Endothelial cell (in vitro differentiated cells): ENCODE measurements around the gene HSPBP1. TPM values are rescaled to one million over a fixed set of nuclear protein-coding genes. Genes with fewer than 3 reads are reported as not detected.

Experiments used
- DNase-seq: peaks from one replicate; pipeline ENCODE4 v3.0.0; 2021; ENCODE audit warnings: low spot score
- H3K27ac Mint-ChIP-seq: one replicate; pipeline ENCODE4 v1.8.0; 2021; ENCODE audit warnings: mixed read lengths, inconsistent platforms; ENCODE audit not compliant: unreplicated experiment
- H3K27me3 Mint-ChIP-seq: one replicate; pipeline ENCODE4 v1.8.0; 2021; ENCODE audit warnings: mild to moderate bottlenecking, moderate library complexity, mixed read lengths, inconsistent platforms; ENCODE audit not compliant: unreplicated experiment
- H3K36me3 Mint-ChIP-seq: one replicate; pipeline ENCODE4 v1.8.0; 2021; ENCODE audit warnings: mild to moderate bottlenecking, low read depth, mixed read lengths, inconsistent platforms; ENCODE audit not compliant: unreplicated experiment
- H3K4me1 Mint-ChIP-seq: one replicate; pipeline ENCODE4 v1.8.0; 2021; ENCODE audit warnings: mild to moderate bottlenecking, mixed read lengths, inconsistent platforms; ENCODE audit not compliant: unreplicated experiment
- H3K4me3 Mint-ChIP-seq: one replicate; pipeline ENCODE4 v1.8.0; 2021; ENCODE audit warnings: mild to moderate bottlenecking, mixed read lengths, inconsistent platforms; ENCODE audit not compliant: unreplicated experiment
- H3K9me3 Mint-ChIP-seq: one replicate; pipeline ENCODE4 v1.8.0; 2021; ENCODE audit warnings: mixed read lengths, inconsistent platforms; ENCODE audit not compliant: unreplicated experiment
- CTCF ChIP-seq: fragments of 200-600 bp; sonication (generic); IDR thresholded peaks from one replicate; pipeline ENCODE4 v1.5.0; 2021; ENCODE audit warnings: antibody characterized with exemption; ENCODE audit not compliant: unreplicated experiment
- total RNA-seq: library from RNA; stranded (reverse); fragmentation: NEBNext Ultra II Directional; extraction: Animal tissue kit (Norgen Biotek cat#: 25700); gene quantifications from one replicate; pipeline ENCODE4 v1.2.1, GENCODE V29; 2021; ENCODE audit not compliant: unreplicated experiment

HSPBP1 gene
- total RNA-seq, 1 donor from 2014 or later: 24.6 TPM

DNA sequence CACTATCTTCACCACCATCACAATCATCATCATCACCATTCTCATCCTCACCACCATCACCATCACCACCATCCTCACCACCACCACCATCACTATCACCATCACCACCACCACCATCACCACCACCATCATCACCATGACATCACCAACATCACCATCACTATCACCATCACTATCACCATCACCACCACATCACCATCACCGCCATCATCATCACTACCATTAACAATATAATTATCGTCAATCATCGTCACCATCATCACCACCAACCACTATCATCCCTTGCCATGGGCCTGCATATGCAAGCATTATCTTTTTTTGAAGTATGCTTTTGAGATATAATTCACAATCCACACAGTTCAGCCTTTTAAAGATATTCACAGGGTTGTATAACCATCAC, 13.5 kb downstream of the HSPBP1 start:
- Mint-ChIP-seq H3K4me1 (peaks cover 2% of the 10 kb centered on the region), H3K27me3 (peaks cover 7% of the 10 kb centered on the region), H3K4me3 (peak overlapping the region; percentile 47), H3K27ac (peak overlapping the region; percentile 53), H3K36me3 (peaks cover 24% of the 10 kb centered on the region), H3K9me3 (peaks cover 4% of the 10 kb centered on the region)
- no peak for DNase-seq
- TF ChIP-seq CTCF: no peak

GRCh38 chr19:55265723-55266386, 14.1 kb downstream of the HSPBP1 start:
- H3K4me1 Mint-ChIP-seq: peaks cover 2% of the 10 kb centered on the region
- no peak for TF ChIP-seq CTCF
- no peak for DNase-seq
- peak overlapping the region; percentile 47 for H3K4me3 Mint-ChIP-seq
- H3K27ac Mint-ChIP-seq: peak overlapping the region; percentile 53
- peaks cover 4% of the 10 kb centered on the region for H3K9me3 Mint-ChIP-seq
- peaks cover 7% of the 10 kb centered on the region for H3K27me3 Mint-ChIP-seq
- H3K36me3 Mint-ChIP-seq: peaks cover 23% of the 10 kb centered on the region

- no peak overlapping the region for H3K4me3 Mint-ChIP-seq
- DNase-seq: no peak
- H3K9me3 Mint-ChIP-seq: peaks cover 4% of the 10 kb centered on the region
- peaks cover 18% of the 10 kb centered on the region for H3K36me3 Mint-ChIP-seq
- peaks cover 9% of the 10 kb centered on the region for H3K27me3 Mint-ChIP-seq
- peaks cover 4% of the 10 kb centered on the region for H3K4me1 Mint-ChIP-seq
- H3K27ac Mint-ChIP-seq: no peak overlapping the region
- TF ChIP-seq CTCF: no peak
Observed at GRCh38 chr19:55265173-55265572, 14.7 kb downstream of the HSPBP1 start.

DNA sequence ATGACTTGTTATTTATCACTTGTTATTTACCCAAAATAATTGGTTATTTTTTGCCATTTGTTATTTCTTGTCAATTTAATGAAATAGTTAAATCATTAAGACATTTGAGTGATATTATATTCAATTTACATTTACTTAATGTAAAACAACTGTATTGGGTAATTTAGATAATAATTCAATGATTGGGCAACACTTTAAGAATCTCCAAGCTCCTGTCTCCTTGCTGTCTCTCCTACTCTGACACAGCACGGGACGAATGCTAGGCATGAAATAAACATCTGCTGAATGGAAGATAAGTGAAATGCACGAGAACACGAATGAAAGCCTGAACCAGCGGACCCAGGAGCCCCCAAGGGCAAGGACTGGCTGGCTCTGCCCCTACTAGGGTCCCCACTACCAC, 15.4 kb downstream of the HSPBP1 start:
- H3K27ac Mint-ChIP-seq: no peak overlapping the region
- H3K27me3 Mint-ChIP-seq: peaks cover 9% of the 10 kb centered on the region
- no peak overlapping the region for H3K4me3 Mint-ChIP-seq
- H3K4me1 Mint-ChIP-seq: peaks cover 6% of the 10 kb centered on the region
- peaks cover 4% of the 10 kb centered on the region for H3K9me3 Mint-ChIP-seq
- peaks cover 18% of the 10 kb centered on the region for H3K36me3 Mint-ChIP-seq
- TF ChIP-seq CTCF: no peak
- DNase-seq: no peak

DNA sequence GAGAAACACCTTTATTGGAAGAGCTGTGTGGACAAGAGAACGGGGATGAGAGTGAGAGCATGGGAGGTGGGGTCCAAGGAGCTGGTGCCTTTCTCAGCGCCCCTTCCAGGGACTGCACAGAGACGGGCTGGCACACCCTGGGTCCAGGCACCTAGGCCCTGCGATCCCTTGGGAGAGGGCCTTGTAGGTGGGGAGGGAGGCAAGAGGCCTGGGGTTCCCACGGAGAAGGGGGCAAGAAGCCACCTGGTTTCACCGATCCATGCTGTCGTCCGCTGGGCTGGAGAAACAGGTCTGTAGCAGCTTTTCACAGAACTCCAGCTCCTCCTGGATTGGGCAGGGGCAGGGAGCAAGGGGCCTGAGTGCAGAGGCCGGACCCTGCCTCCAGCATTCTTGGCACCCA, 17.6 kb downstream of the HSPBP1 start:
- peak overlapping the region; percentile 47 for H3K4me3 Mint-ChIP-seq
- peaks cover 16% of the 10 kb centered on the region for H3K4me1 Mint-ChIP-seq
- no peak for TF ChIP-seq CTCF
- H3K36me3 Mint-ChIP-seq: peaks cover 16% of the 10 kb centered on the region
- no peak for DNase-seq
- H3K27me3 Mint-ChIP-seq: peaks cover 17% of the 10 kb centered on the region
- H3K9me3 Mint-ChIP-seq: peaks cover 4% of the 10 kb centered on the region
- no peak overlapping the region for H3K27ac Mint-ChIP-seq
